Measurements from ENCODE around the gene CXCL12. TPM values are rescaled to one million over a fixed set of nuclear protein-coding genes. Genes with fewer than 3 reads are reported as not detected.

Gene CXCL12
- total RNA-seq, 1 donor from 2014 or later, result 23.7 TPM

DNA sequence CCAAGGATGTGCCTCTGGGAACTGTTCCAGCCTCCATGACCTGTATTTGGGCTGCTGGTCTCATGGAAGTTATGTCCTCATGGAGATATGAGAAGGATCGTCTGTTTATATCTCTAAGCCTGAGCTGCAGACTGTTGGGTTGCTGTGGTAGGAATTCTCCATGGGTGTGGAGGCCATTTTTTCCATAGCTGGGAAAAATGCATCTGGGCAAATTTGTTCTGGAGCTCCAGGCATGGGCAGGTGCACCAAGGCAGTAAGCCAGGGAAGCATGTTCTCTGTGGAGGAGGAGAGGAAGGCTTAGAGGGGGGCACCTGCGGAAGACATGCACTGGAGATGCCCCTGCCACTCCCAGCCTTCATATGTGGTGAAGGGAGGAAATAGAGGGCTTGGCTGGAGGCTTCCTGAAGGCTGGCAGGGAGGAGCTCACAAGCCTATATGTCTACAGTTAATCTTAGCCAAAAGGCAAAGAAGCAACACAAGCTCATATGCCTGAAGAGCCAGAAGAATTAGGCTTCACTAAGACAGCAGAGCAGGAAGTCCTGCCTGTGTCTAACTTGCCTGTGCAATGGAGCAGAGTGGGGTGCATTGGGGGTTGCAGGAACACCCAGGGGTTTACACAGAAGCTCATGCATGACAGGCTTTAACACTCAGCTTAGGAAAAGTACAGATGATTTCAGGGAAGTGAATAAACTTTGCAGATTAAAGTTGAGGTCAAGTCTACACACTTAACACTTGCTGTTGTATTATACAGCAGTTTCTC, 35.1 kb upstream of the CXCL12 start:
- Histone ChIP-seq H3K36me3 (ENCODE audit: insufficient read depth, low read length) (no peaks in the 10 kb centered on the region), H3K4me1 (ENCODE audit: insufficient read depth, low read length) (no peaks in the 10 kb centered on the region), H2AFZ (ENCODE audit: low read depth, low read length) (no peak overlapping the region), H3K4me3 (ENCODE audit: insufficient read depth, low read depth, low read length) (no peak overlapping the region), H4K20me1 (ENCODE audit: insufficient read depth, low read length) (no peaks in the 10 kb centered on the region), H3K9me3 (ENCODE audit: insufficient read depth, low read depth, low read length) (no peaks in the 10 kb centered on the region), H3K79me2 (ENCODE audit: insufficient read depth, low read length) (no peaks in the 10 kb centered on the region), H3K27ac (ENCODE audit: low read depth, low read length) (no peak overlapping the region), H3K9ac (ENCODE audit: low read length) (no peak overlapping the region), H3K27me3 (ENCODE audit: insufficient read depth, low read length) (peaks cover 3% of the 10 kb centered on the region), H3K4me2 (ENCODE audit: low read length) (no peak overlapping the region)
- Mint-ChIP-seq H3K27me3 (ENCODE audit: low read depth, unreplicated experiment) (peaks cover 23% of the 10 kb centered on the region), H3K4me3 (ENCODE audit: unreplicated experiment) (no peak overlapping the region), H3K9me3 (ENCODE audit: unreplicated experiment) (peaks cover 6% of the 10 kb centered on the region), H3K36me3 (ENCODE audit: low read depth, unreplicated experiment) (no peaks in the 10 kb centered on the region), H3K27ac (ENCODE audit: unreplicated experiment) (no peak overlapping the region), H3K4me1 (ENCODE audit: low read depth, unreplicated experiment) (no peaks in the 10 kb centered on the region)
- no peak for TF ChIP-seq EZH2 (IDR thresholded peaks at IDR 0.05; ENCODE audit: insufficient read depth, low read length)
- TF ChIP-seq, protein P1, sequence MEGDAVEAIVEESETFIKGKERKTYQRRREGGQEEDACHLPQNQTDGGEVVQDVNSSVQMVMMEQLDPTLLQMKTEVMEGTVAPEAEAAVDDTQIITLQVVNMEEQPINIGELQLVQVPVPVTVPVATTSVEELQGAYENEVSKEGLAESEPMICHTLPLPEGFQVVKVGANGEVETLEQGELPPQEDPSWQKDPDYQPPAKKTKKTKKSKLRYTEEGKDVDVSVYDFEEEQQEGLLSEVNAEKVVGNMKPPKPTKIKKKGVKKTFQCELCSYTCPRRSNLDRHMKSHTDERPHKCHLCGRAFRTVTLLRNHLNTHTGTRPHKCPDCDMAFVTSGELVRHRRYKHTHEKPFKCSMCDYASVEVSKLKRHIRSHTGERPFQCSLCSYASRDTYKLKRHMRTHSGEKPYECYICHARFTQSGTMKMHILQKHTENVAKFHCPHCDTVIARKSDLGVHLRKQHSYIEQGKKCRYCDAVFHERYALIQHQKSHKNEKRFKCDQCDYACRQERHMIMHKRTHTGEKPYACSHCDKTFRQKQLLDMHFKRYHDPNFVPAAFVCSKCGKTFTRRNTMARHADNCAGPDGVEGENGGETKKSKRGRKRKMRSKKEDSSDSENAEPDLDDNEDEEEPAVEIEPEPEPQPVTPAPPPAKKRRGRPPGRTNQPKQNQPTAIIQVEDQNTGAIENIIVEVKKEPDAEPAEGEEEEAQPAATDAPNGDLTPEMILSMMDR (IDR thresholded peaks at IDR 0.05; ENCODE audit: insufficient read depth, low read depth, low read length), result no peak
- FAIRE-seq (no peak), DNase-seq (ENCODE audit: low read depth) (no peak)

DNA sequence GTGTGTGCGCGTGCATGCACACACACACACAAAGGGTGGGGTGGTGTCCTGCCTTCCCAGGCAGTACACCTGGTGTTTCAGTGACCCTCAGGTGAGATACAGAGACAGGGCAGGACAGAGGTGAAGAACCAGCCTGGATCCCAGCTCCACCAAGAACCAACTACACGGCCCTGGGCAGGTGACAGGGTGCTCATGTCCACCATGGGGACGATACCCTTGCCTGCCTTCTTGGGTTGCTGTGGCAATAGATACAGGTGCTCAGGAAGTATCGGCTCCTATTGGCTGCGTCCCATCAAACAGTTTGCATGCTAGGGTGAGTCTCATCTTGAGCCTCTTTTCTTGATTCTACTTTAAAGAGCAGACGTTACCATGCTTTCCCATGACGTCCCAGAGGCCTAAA, 33.7 kb upstream of the CXCL12 start:
- no peak overlapping the region for H3K27ac Mint-ChIP-seq (ENCODE audit: unreplicated experiment)
- no peak overlapping the region for H3K4me3 Mint-ChIP-seq (ENCODE audit: unreplicated experiment)
- no peaks in the 10 kb centered on the region for H3K79me2 ChIP-seq (ENCODE audit: insufficient read depth, low read length)
- H3K9me3 Mint-ChIP-seq (ENCODE audit: unreplicated experiment), result peaks cover 5% of the 10 kb centered on the region
- no peaks in the 10 kb centered on the region for H3K4me1 Mint-ChIP-seq (ENCODE audit: low read depth, unreplicated experiment)
- no peaks in the 10 kb centered on the region for H4K20me1 ChIP-seq (ENCODE audit: insufficient read depth, low read length)
- no peaks in the 10 kb centered on the region for H3K9me3 ChIP-seq (ENCODE audit: insufficient read depth, low read depth, low read length)
- no peaks in the 10 kb centered on the region for H3K36me3 Mint-ChIP-seq (ENCODE audit: low read depth, unreplicated experiment)
- H3K27me3 Mint-ChIP-seq (ENCODE audit: low read depth, unreplicated experiment), result peaks cover 23% of the 10 kb centered on the region
- H3K4me3 ChIP-seq (ENCODE audit: insufficient read depth, low read depth, low read length), result no peak overlapping the region
- no peak overlapping the region for H3K27ac ChIP-seq (ENCODE audit: low read depth, low read length)
- peaks cover 3% of the 10 kb centered on the region for H3K27me3 ChIP-seq (ENCODE audit: insufficient read depth, low read length)
- no peak overlapping the region for H3K4me2 ChIP-seq (ENCODE audit: low read length)
- no peak for FAIRE-seq
- no peaks in the 10 kb centered on the region for H3K4me1 ChIP-seq (ENCODE audit: insufficient read depth, low read length)
- no peak overlapping the region for H3K9ac ChIP-seq (ENCODE audit: low read length)
- no peaks in the 10 kb centered on the region for H3K36me3 ChIP-seq (ENCODE audit: insufficient read depth, low read length)
- no peak overlapping the region for H2AFZ ChIP-seq (ENCODE audit: low read depth, low read length)
- TF ChIP-seq, protein P1 (IDR thresholded peaks at IDR 0.05; ENCODE audit: insufficient read depth, low read depth, low read length), result no peak
- no peak for TF ChIP-seq EZH2 (IDR thresholded peaks at IDR 0.05; ENCODE audit: insufficient read depth, low read length)
- DNase-seq (ENCODE audit: low read depth), result no peak

DNA sequence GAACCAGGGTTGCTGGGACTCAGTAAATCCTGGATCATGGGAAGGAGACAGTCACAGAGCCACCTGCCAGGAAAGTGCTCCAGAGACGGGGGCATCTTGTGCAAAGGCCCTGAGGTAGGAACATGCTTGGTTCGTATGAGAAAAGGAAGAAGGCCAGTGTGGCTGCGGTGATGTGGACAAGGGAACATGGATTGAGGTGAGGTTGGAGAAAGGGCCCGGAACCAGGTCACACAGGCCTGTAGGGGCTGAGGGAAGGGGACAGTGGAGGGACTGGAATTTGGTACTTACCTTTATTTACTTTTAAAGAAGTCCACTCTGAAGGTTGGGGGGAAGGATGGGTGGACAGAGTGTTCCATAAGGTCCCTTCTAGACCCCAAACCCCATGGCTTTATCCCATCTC, 32.9 kb upstream of the CXCL12 start:
- H3K4me3 ChIP-seq (ENCODE audit: insufficient read depth, low read depth, low read length), result no peak overlapping the region
- no peaks in the 10 kb centered on the region for H3K4me1 ChIP-seq (ENCODE audit: insufficient read depth, low read length)
- no peak overlapping the region for H3K4me3 Mint-ChIP-seq (ENCODE audit: unreplicated experiment)
- no peaks in the 10 kb centered on the region for H3K79me2 ChIP-seq (ENCODE audit: insufficient read depth, low read length)
- H3K4me1 Mint-ChIP-seq (ENCODE audit: low read depth, unreplicated experiment), result no peaks in the 10 kb centered on the region
- H3K27ac ChIP-seq (ENCODE audit: low read depth, low read length), result no peak overlapping the region
- H4K20me1 ChIP-seq (ENCODE audit: insufficient read depth, low read length), result no peaks in the 10 kb centered on the region
- no peak overlapping the region for H3K27ac Mint-ChIP-seq (ENCODE audit: unreplicated experiment)
- H3K9me3 Mint-ChIP-seq (ENCODE audit: unreplicated experiment), result peaks cover 5% of the 10 kb centered on the region
- no peaks in the 10 kb centered on the region for H3K9me3 ChIP-seq (ENCODE audit: insufficient read depth, low read depth, low read length)
- H3K4me2 ChIP-seq (ENCODE audit: low read length), result no peak overlapping the region
- DNase-seq (ENCODE audit: low read depth) (no peak), FAIRE-seq (no peak)
- H3K36me3 Mint-ChIP-seq (ENCODE audit: low read depth, unreplicated experiment), result no peaks in the 10 kb centered on the region
- no peak for TF ChIP-seq EZH2 (IDR thresholded peaks at IDR 0.05; ENCODE audit: insufficient read depth, low read length)
- TF ChIP-seq, protein P1 (IDR thresholded peaks at IDR 0.05; ENCODE audit: insufficient read depth, low read depth, low read length), result no peak
- H3K27me3 ChIP-seq (ENCODE audit: insufficient read depth, low read length), result peaks cover 3% of the 10 kb centered on the region
- no peak overlapping the region for H3K9ac ChIP-seq (ENCODE audit: low read length)
- no peaks in the 10 kb centered on the region for H3K36me3 ChIP-seq (ENCODE audit: insufficient read depth, low read length)
- H3K27me3 Mint-ChIP-seq (ENCODE audit: low read depth, unreplicated experiment), result peaks cover 17% of the 10 kb centered on the region
- H2AFZ ChIP-seq (ENCODE audit: low read depth, low read length), result no peak overlapping the region
